Keratinocyte (primary cell): ENCODE measurements around the gene STARD5. TPM values are rescaled to one million over a fixed set of nuclear protein-coding genes. Genes with fewer than 3 reads are reported as not detected.

Experiments
- DNase-seq: peaks from one replicate; pipeline ENCODE4 v3.0.0-alpha.2; 2011; ENCODE audit warnings: low read depth, missing footprints, low spot score
- FAIRE-seq: peaks from 2 replicates; lab custom pipeline; 2011; peaks lifted over from hg19 to GRCh38; lab: Jason Lieb, UNC
- H2AFZ ChIP-seq: 2 replicates; pipeline ENCODE4 v1.6.0; 2012; ENCODE audit warnings: low read length, control low read depth, inconsistent platforms; ENCODE audit not compliant: control insufficient read depth
- H3K27ac ChIP-seq: 2 replicates; pipeline ENCODE4 v1.5.1; 2011; ENCODE audit warnings: low read length; ENCODE audit not compliant: control insufficient read depth, insufficient read depth
- H3K27me3 ChIP-seq: 3 replicates; pipeline ENCODE4 v1.6.0; 2011; ENCODE audit warnings: low read length; ENCODE audit not compliant: control insufficient read depth, insufficient read depth; ENCODE audit errors: extremely low read depth
- H3K36me3 ChIP-seq, 2 experiments: 2 replicates in 1 of 2; 3 replicates in 1 of 2; pipeline ENCODE4 v1.5.1; 2011; ENCODE audit warnings: low read length in 2 of 2, mild to moderate bottlenecking in 1 of 2; ENCODE audit not compliant: control insufficient read depth in 2 of 2, insufficient read depth in 2 of 2; ENCODE audit errors: extremely low read depth in 1 of 2
- H3K4me1 ChIP-seq: 3 replicates; pipeline ENCODE4 v1.5.1; 2011; ENCODE audit warnings: low read length; ENCODE audit not compliant: control insufficient read depth, insufficient read depth; ENCODE audit errors: extremely low read depth
- H3K4me2 ChIP-seq: 3 replicates; pipeline ENCODE4 v1.6.0; 2011; ENCODE audit warnings: low read depth, low read length; ENCODE audit not compliant: control insufficient read depth, insufficient read depth; ENCODE audit errors: extremely low read depth
- H3K4me3 ChIP-seq, 3 experiments: fragments of 200-600 bp in 1 of 3; sonication (generic) in 1 of 3; 2 replicates in 2 of 3; 3 replicates in 1 of 3; pipeline ENCODE4 v1.5.1; 2011 to 2016; ENCODE audit warnings: low read length in 3 of 3, mild to moderate bottlenecking in 3 of 3, control low read depth in 2 of 3, inconsistent platforms in 1 of 3, low read depth in 1 of 3, mixed read lengths in 1 of 3, mixed run types in 1 of 3, moderate library complexity in 1 of 3; ENCODE audit not compliant: control insufficient read depth in 2 of 3, insufficient read depth in 2 of 3; ENCODE audit errors: extremely low read depth in 1 of 3
- H3K79me2 ChIP-seq: 2 replicates; pipeline ENCODE4 v1.6.0; 2012; ENCODE audit warnings: low read length; ENCODE audit not compliant: control insufficient read depth, insufficient read depth
- H3K9ac ChIP-seq: 3 replicates; pipeline ENCODE4 v1.6.0; 2011; ENCODE audit warnings: low read length; ENCODE audit not compliant: control insufficient read depth, insufficient read depth; ENCODE audit errors: extremely low read depth
- H3K9me1 ChIP-seq: 3 replicates; pipeline ENCODE4 v1.6.0; 2011; ENCODE audit warnings: low read length; ENCODE audit not compliant: control insufficient read depth, insufficient read depth; ENCODE audit errors: extremely low read depth
- H3K9me3 ChIP-seq: 2 replicates; pipeline ENCODE4 v1.5.1; 2012; ENCODE audit warnings: low read depth, low read length; ENCODE audit not compliant: control insufficient read depth
- H4K20me1 ChIP-seq: 3 replicates; pipeline ENCODE4 v1.6.0; 2011; ENCODE audit warnings: low read length; ENCODE audit not compliant: control insufficient read depth, insufficient read depth; ENCODE audit errors: extremely low read depth
- CTCF ChIP-seq, 3 experiments: IDR thresholded peaks in 1 of 3; conservative IDR thresholded peaks in 1 of 3; optimal IDR thresholded peaks in 1 of 3; 2 replicates in 2 of 3; 3 replicates in 1 of 3; pipeline versions ENCODE3 to v1.5.1; 2011; ENCODE audit warnings: low read length in 3 of 3, mild to moderate bottlenecking in 3 of 3, moderate library complexity in 2 of 3, control low read depth in 1 of 3, inconsistent platforms in 1 of 3; ENCODE audit not compliant: insufficient read depth in 2 of 3; ENCODE audit errors: extremely low read depth in 1 of 3
- EZH2 ChIP-seq: IDR thresholded peaks from one replicate; pipeline ENCODE4 v1.6.1; 2012; ENCODE audit warnings: inconsistent platforms, mild to moderate bottlenecking, low read length, moderate library complexity
- dilution Hi-C: fragments of 300-500 bp; cut with MboI; formaldehyde crosslinking; loops from one replicate; pipeline ENCODE4 v1.7.0; 2020; ENCODE audit warnings: low sequenced_read_pairs; ENCODE audit not compliant: extremely low pct_ligation_motif_present
- polyA plus RNA-seq, 5 experiments: library from polyadenylated mRNA; depleted of rRNA in 3 of 5; stranded (reverse) in 3 of 5; stranded (forward) in 1 of 5; unstranded in 1 of 5; fragments of >200 nt; gene quantifications; 1 replicate in 1 of 5; 2 replicates in 3 of 5; 3 replicates in 1 of 5; pipeline versions ENCODE4 v1.2.1 to v1.2.3, GENCODE V29; 2011 to 2012; ENCODE audit warnings: missing spikeins in 2 of 5, low read depth in 1 of 5, low replicate concordance in 1 of 5

The STARD5 gene
- polyA plus RNA-seq, 1 donor (not counting 4 experiments of a cell fraction or from before 2014, with no cell fraction given): 38.8 TPM

- peaks cover 20% of the 10 kb centered on the region for H3K4me1 ChIP-seq
- FAIRE-seq: peak; percentile 55
- no peaks in the 10 kb centered on the region for H3K79me2 ChIP-seq
- no peaks in the 10 kb centered on the region for H3K9me1 ChIP-seq
- H3K4me2 ChIP-seq: no peak overlapping the region
- H4K20me1 ChIP-seq: no peaks in the 10 kb centered on the region
- no peaks in the 10 kb centered on the region for H3K9me3 ChIP-seq
- H3K27me3 ChIP-seq: no peaks in the 10 kb centered on the region
- peaks cover 55 to 57% of the 10 kb centered on the region in 2 experiments for H3K36me3 ChIP-seq
- peak overlapping the region; percentile 51 for H3K27ac ChIP-seq
- no peak overlapping the region for H2AFZ ChIP-seq
- dilution Hi-C loops: no loop called here
- TF ChIP-seq EZH2 (no peak), CTCF (optimal IDR thresholded peaks at IDR 0.05 in 1 of 3, IDR thresholded peaks at IDR 0.05 in 1 of 3, conservative IDR thresholded peaks at IDR 0.05 in 1 of 3; ENCODE audit: extremely low read depth in 1 of 3, insufficient read depth in 2 of 3, low read length in 3 of 3) (no peak)
- DNase-seq: no peak
- H3K4me3 ChIP-seq: no peak overlapping the region
- peak overlapping the region; percentile 9 for H3K9ac ChIP-seq
Measured at GRCh38 chr15:81314378-81314777, 9.6 kb downstream of the STARD5 start.

- peaks cover 20% of the 10 kb centered on the region for H3K4me1 ChIP-seq
- H3K9me3 ChIP-seq: no peaks in the 10 kb centered on the region
- peak; percentile 56 for FAIRE-seq
- H3K27me3 ChIP-seq: no peaks in the 10 kb centered on the region
- H3K79me2 ChIP-seq: no peaks in the 10 kb centered on the region
- no peak for DNase-seq
- TF ChIP-seq CTCF (optimal IDR thresholded peaks at IDR 0.05 in 1 of 3, IDR thresholded peaks at IDR 0.05 in 1 of 3, conservative IDR thresholded peaks at IDR 0.05 in 1 of 3; ENCODE audit: extremely low read depth in 1 of 3, insufficient read depth in 2 of 3, low read length in 3 of 3): no peak
- TF ChIP-seq EZH2: no peak
- no peaks in the 10 kb centered on the region for H4K20me1 ChIP-seq
- no peaks in the 10 kb centered on the region for H3K9me1 ChIP-seq
- H3K4me3 ChIP-seq: no peak overlapping the region
- dilution Hi-C loops: no loop called here
- peak overlapping the region; percentile 74 for H3K9ac ChIP-seq
- peak overlapping the region; percentile 74 for H3K4me2 ChIP-seq
- H2AFZ ChIP-seq: no peak overlapping the region
- peak overlapping the region; percentile 93 for H3K27ac ChIP-seq
- peaks cover 48 to 52% of the 10 kb centered on the region in 2 experiments for H3K36me3 ChIP-seq
Measured at GRCh38 chr15:81313686-81314085, 10.3 kb downstream of the STARD5 start.
